Measurements from ENCODE around the gene STX1B.

Gene STX1B

DNA sequence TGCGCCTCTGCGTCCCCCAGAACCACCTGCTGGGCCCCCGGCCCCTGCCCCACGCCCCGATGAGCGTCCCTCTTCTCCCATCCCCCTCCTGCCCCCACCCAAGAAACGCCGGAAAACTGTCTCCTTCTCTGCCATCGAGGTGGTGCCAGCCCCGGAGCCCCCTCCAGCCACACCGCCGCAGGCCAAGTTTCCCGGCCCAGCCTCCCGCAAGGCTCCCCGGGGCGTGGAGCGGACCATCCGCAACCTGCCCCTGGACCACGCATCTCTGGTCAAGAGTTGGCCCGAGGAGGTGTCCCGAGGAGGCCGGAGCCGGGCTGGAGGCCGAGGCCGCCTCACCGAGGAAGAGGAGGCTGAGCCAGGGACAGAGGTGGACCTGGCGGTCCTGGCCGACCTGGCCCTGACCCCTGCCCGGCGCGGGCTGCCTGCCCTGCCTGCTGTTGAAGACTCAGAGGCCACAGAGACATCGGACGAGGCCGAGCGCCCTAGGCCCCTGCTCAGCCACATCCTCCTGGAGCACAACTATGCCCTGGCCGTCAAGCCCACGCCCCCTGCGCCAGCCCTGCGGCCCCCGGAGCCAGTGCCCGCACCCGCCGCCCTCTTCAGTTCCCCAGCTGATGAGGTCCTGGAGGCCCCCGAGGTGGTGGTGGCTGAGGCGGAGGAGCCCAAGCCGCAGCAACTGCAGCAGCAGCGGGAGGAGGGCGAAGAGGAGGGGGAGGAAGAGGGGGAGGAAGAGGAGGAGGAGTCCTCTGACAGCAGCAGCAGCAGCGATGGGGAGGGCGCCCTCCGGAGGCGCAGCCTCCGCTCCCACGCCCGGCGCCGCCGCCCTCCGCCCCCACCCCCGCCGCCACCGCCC lies 31.0 kb downstream of the STX1B start:
- no peak for DNase-seq (ENCODE audit: low spot score)

DNA sequence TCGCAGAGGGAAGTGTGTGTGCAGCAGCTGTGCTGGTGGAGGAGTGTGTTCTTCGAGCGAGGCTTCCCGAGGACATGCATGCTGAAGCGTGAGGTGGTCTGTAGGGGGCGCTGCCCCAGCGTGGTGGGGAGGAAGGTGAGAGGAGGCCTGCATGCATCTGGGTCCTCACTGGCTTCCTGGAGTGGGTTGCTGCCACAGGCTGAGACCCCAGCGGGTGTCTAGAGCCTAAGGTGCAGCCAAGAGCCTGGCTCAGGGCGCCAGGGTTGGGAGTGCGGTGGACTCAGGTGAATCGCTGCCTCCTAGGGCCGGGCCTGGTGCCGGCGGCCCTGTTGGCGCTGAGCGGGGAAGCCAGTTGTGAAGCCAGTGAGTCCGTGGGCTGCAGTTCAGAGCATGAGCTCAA lies 32.9 kb downstream of the STX1B start:
- no peak for DNase-seq (ENCODE audit: low spot score)

DNA sequence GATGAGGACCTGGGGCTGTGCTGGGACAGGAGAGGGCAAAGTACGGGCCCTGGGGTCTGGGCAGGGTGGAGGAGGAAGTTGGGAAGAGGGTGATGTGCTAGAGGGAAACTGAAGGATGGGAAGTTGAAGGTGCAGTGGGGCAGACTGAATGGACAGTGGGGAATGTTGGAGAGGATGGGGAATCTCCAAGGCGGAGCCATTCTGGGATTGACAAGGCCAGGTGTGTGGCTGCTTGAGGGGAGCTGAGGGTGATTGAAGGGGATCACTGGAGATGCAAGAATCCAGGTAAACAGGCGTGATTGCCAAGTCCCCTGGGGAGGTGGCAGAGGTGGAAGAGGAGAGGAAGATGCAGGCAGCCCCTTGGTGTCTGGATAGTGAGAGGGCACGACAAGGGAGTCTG lies 34.0 kb downstream of the STX1B start:
- DNase-seq (ENCODE audit: low spot score), result no peak

DNA sequence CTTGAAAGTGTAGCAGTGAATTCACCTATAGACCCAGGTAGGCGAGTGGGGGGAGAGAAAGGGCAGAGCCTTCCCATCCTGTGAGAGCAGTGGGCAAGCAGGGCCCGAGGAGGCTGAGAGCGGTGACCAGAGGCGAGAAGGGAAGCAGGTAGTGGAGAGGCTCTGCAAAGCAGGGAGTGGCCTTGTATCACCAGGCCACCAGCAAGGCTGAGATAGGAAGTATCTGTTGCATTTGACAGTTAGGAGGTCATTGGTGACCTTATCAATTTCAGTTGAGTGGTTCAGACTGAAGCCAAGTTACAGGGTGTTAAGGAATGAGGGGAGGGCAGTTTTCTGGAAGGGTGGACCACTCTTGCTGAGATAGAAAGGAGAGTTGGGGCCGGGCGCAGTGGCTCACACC lies 36.1 kb downstream of the STX1B start:
- no peak for DNase-seq (ENCODE audit: low spot score)

DNA sequence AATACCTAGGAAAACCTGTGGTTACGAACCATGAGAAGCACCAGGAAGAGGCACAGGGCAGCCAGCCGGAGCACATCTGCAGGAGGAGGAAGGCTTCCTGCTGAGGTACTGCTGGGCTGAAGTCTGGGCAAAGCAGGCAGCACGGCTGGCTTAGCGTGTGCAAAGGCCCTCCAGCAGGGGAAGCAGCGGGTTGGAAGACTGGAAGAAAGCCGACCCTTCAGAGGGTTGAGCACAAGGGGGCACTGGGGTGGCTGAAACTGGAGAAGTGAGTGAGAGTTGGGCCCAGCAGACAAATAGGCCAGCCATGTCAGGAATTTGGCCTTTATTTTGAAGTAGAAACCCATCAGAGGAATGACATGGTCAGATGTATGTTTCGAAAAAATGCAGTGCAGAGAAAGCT lies 37.6 kb downstream of the STX1B start:
- DNase-seq (ENCODE audit: low spot score), result no peak

DNA sequence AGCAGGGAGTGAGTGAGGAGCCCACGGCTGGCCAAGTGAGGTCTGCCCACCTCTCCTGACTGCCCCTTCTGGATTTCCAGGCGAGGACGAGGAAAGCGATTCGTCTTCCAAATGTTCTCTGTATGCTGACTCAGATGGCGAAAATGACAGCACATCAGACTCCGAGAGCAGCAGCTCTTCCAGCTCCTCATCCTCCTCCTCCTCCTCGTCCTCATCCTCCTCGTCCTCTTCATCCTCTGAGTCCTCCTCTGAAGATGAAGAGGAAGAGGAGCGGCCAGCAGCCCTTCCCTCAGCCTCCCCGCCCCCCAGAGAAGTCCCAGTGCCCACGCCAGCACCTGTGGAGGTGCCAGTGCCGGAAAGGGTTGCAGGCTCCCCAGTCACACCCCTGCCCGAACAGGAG lies 39.1 kb downstream of the STX1B start:
- no peak for DNase-seq (ENCODE audit: low spot score)

DNA sequence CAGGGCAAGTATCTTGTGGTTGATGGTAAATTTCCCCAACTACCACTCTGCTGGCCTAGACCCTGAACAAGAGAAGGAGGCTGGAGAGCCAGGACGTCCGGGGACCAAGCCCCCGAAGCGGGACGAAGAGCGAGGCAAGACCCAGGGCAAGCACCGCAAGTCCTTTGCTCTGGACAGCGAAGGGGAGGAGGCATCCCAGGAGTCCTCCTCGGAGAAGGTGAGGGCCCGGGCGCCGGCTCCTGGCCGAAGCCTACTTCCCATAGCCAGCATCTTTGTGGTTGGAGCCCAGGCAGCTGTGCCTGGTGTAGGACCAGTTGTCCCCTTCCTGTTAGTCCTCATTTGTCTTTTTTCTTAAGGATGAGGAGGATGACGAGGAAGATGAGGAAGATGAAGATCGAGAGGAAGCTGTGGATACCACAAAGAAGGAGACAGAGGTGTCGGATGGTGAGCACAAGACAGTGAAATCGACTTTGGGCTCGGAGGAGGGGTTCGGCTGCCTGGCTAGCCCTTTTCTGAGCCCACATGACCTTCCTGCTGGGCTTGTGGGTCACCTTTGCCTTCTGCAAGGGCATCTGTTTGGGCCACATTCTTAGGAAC lies 41.1 kb downstream of the STX1B start:
- no peak for DNase-seq (ENCODE audit: low spot score)

DNA sequence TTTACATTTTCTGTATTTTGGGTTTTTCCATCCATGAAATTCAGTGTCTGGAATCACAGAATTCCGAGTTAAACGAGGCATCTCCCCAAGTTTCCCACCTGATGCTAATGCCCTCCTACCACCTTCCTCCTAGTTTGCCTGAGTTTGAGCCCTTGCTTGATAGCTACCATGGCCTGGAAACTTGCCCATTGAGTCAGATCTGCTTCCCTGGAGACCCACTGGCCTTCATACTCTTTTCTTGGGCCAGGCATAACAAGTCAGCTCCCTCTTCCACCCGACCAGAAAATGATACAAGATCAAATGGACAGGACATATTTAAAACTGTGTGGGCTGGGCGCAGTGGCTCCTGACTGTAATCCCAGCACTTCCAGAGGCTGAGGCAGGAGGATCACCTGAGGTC lies 42.6 kb downstream of the STX1B start:
- no peak for DNase-seq (ENCODE audit: low spot score)

DNA sequence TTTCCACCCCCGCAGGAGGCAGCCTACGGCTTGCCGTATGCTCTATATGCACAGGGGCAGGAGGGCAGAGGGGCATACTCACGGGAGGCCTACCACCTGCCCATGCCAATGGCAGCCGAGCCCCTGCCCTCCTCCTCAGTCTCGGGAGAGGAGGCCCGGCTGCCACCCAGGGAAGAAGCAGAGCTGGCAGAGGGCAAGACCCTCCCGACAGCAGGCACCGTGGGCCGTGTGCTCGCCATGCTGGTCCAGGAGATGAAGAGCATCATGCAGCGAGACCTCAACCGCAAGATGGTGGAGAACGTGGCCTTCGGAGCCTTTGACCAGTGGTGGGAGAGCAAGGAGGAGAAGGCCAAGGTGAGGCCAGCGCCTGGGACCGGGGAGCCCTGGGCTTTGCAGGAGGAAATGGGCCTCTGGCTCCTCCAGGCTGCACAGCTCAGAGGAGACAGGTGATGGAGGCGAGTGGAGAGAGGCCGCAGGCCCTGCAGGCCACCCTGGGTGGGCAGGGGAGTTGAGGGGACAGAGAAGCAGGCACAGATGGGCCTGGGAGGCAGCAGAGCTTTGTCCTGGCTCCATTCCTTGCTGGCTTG lies 44.3 kb downstream of the STX1B start:
- no peak for DNase-seq (ENCODE audit: low spot score)

DNA sequence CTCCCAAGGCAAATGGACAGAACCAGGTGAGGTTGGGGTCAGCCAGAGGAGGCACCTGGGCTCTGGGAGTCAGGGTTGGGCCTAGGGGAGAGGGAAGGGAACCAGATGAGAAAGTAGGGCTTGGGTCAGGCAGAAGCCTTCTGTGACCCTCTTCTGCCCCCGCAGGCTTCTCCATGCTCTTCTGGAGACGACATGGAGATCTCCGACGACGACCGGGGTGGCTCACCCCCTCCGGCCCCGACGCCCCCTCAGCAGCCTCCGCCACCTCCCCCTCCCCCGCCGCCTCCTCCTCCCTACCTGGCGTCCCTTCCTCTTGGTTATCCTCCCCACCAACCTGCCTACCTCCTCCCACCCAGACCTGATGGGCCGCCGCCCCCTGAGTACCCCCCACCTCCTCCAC lies 45.0 kb downstream of the STX1B start:
- no peak for DNase-seq (ENCODE audit: low spot score)

DNA sequence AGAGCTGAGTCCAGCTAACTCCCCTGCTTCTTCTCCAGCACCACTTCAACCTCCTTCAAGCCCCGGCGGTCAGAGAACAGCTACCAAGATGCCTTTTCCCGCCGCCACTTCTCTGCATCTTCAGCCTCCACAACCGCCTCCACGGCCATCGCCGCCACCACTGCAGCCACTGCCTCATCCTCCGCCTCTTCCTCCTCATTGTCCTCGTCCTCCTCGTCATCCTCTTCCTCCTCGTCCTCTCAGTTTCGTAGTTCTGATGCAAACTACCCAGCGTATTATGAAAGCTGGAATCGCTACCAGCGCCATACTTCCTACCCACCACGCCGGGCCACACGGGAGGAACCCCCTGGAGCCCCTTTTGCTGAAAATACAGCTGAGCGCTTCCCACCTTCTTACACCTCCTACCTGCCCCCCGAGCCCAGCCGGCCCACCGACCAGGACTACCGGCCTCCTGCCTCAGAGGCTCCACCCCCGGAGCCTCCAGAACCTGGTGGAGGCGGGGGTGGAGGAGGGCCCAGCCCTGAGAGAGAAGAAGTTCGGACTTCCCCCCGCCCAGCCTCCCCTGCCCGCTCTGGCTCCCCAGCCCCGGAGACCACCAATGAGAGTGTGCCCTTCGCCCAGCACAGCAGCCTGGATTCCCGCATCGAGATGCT lies 45.7 kb downstream of the STX1B start:
- no peak for DNase-seq (ENCODE audit: low spot score)

DNA sequence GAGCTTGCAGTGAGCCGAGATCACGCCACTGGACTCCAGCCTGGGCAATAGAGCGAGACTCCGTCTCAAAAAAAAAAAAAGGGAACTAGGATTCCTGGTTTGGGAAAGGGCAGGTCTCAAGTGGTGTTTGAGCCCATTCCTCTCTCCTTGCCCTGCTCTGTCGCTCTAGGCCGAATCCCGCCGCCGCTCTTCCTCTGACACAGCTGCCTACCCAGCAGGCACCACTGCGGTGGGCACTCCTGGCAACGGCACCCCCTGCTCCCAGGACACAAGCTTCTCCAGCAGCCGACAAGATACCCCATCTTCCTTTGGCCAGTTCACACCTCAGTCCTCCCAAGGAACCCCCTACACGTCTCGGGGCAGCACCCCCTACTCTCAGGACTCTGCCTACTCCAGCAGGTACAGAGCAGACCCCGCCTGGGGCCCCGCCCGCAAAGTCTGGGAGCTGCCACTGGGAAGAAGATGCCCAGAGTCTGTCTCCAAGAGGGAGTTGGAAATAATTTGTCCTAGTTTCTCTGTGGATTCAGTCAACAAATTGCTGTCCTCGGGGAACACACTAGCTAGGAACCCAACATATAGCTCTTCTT lies 46.4 kb downstream of the STX1B start:
- DNase-seq (ENCODE audit: low spot score), result no peak

DNA sequence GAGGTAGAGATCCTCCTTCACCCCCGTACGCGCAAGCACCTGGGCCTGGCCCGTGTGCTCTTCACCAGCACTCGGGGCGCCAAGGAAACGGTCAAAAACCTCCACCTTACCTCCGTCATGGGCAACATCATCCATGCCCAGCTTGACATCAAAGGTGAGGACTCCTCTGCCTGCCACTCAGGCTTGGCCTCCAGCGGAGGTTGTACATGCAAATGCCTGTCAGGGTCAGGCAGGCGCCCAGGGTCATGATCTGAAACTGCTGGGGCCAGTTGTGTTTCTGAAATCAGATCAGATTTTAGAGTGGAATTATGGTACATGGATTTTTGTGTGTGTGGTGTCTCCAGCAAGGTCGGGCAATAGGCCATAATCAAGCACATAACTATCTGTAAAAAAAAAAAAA lies 49.1 kb downstream of the STX1B start:
- no peak for DNase-seq (ENCODE audit: low spot score)

DNA sequence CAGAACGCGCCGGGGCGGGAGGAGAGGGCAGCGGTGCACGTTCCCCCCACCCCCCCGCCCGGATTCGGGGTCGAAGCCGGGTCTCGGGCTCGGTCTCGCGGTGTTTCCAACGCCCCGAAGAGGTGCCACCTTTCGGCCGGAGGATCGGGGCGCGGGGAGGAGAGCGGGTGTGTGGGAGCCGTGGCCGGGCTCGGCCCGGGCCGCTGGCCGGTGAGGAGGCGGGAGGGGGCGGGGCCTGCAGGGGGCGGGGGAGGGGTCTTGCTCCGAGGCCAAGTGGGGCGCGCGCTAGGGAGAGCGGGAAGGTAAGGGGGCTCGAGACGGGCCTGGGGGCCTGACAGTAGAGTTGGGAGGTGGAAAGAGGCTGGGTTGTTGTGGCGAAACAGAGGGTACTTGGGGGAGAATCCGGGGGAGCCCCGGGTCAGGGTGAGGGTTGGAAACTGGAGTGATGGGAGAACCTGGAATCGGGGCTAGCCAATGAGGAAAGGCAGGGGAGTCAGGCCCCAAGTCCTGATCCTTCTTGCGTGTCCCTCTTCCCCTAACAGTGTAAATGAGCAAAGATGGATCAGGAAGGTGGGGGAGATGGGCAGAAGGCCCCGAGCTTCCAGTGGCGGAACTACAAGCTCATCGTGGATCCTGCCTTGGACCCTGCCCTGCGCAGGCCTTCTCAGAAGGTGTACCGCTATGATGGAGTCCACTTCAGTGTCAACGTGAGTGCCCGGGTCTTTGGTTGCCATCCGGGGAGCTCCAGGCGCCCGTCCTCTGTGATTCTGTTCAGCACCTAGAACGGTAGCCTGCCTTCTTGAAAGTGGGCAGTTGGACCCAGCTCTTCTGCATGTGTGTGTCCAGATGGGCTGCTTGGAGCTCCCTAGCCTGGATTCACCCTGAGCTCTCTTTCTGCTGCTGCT lies 52.0 kb downstream of the STX1B start:
- DNase-seq (ENCODE audit: low spot score), result peak; percentile 51

DNA sequence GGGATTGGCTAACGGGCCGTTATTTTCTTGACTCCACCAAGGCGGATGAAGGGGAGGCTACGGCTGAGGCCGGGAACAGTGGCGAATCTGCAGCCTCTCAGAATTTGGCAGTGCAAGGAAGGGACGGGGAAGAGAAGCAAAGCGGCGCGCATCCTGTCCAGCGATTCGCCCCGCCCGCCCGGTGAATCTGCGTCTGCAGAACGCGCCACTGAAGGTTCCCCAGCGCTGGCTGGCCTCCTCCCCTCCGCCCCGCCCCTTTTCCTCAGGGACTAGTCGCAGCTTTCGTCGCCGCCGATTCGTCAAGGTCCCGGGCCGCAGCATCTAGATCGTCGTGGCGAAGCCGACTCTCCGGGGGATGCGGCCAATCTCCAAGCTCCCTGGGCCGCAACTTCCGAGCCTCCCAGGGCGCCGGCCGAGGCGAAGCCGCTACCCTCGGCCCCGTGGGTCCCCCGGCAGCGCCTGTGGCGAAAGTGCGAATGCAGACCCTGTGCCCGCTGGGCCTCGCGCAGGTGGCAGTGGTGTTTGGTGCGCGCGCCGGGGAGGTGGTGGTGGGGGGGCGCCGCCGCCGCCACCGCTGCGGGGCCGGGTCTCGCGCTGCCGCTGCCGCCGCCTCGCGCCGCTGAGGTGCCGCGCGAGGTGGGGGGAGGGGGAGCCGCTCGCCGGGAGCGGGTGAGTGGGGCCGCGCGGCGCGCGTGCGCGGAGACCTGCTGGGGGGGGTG lies 52.8 kb downstream of the STX1B start, which contains the start of gene SETD1A:
TSS of gene SETD1A (plus strand) at position 299 of the 719 bp plus-strand sequence. CDS start 978 bp downstream, outside the sequence.
- peak; percentile 92 for DNase-seq (ENCODE audit: low spot score)

DNA sequence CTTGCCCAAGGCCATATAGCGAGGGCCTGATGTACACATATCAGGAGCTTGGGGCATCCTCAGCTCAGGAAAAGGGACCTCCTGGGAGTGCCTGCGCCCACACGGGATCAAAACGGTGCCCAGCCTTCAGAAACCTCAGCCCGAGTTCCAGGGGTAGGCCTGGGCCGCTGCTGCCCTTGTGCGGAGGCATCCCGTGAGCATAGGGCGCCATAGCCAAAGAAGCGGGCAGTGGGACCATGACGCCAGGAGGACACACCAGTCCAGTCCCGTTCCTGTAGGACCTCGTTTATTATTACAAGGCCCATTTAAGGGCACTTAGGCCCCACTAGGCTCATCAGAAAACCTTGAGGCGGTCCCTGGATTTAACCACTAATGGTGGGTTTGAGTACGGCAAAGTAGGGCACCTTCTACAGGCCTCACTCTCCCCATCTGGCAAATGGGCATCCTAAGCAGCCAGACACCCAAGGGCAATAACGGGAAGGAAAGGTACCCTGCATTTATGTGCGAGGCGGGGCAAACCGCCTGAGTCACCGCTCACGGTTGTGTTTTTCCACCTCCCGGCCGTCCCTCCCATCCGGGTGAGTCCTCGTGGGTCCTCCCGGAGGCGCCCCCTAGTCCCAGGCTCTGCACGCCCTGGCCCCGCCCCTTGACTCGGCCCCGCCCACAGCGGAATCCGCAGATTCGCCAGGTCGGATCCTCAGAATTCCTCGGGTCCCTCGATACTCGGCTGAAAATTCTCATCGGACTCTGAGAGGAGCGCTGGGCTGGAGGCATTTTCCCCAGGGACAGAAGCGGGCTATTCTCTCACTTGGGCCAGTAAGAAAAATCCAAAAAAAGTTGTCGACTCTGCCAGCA lies 53.6 kb downstream of the STX1B start:
- DNase-seq (ENCODE audit: low spot score), result peak; percentile 89

DNA sequence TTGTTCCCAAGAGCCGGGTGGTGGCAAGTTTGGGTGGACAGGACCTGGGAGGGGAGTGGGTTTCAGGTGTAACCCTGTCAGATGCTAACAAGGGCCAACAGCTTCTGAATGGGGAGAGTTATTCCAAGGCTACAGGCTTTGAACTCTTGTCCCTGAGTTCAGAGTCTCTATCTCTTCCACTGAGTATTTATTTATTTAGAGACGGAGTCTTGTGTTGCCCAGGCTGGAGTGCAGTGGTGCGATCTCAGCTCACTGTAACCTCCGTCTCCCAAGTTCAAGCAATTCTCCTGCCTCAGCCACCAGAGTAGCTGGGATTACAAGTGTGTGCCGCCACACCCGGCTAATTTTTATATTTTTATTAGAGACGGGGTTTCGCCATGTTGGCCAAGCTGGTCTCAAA lies 55.4 kb downstream of the STX1B start:
- DNase-seq (ENCODE audit: low spot score), result no peak

DNA sequence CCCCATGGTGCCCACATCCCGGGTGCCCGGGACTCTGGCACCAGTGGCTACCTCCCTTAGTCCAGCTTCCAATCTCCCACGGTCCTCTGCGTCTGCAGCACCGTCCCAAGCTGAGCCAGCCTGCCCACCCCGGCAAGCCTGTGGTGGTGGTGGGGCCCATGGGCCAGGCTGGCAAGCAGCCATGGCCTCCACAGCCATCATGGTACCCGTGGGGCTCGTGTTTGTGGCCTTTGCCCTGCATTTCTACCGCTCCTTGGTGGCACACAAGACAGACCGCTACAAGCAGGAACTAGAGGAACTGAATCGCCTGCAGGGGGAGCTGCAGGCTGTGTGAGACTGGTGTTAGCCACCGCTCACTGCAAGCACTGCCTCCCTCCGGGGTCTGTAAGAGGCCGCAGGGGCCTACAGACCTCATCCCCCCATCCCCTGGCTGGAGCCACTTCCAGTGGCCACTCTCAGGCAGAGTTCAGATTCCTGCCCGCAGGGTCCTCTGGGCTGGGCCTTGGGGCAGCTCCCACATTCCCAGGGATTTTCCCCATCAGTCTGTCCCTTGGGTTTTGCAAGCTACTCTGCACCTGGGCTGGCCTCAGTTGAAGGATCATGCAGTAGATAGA lies 56.8 kb downstream of the STX1B start:
- no peak for DNase-seq (ENCODE audit: low spot score)

DNA sequence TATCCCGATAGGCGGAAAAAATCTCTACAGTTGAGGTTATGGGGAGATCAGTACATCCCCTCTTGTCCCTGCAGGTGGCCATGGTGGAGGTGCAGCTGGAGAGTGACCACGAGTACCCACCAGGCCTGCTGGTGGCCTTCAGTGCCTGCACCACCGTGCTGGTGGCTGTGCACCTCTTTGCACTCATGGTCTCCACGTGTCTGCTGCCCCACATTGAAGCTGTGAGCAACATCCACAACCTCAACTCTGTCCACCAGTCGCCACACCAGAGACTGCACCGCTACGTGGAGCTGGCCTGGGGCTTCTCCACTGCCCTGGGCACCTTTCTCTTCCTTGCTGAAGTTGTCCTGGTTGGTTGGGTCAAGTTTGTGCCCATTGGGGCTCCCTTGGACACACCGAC lies 57.3 kb downstream of the STX1B start:
- no peak for DNase-seq (ENCODE audit: low spot score)

Data from SW480 (cell line).